Jurkat, Clone E6-1 (cell line): ENCODE data around the gene TJP3.
"Not testable (repeated sequence)": the region's sequence is repeated elsewhere in the genome, so short reads cannot be mapped to it uniquely, and the experiment has no call there.

Experiments
- DNase-seq: peaks from one replicate; pipeline ENCODE4 v3.0.0-alpha.2; 2011; ENCODE audit warnings: low read depth, low spot score
- H3K4me3 ChIP-seq: 2 replicates; pipeline ENCODE4 v1.5.1; 2011; ENCODE audit warnings: mild to moderate bottlenecking, low read length, control low read depth, moderate library complexity

The TJP3 gene

GRCh38 chr19:3732108-3732507, 23.9 kb downstream of the TJP3 start:
- H3K4me3 ChIP-seq = no peak overlapping the region
- no peak for DNase-seq

- no peak for DNase-seq
- H3K4me3 ChIP-seq = no peak overlapping the region
Observed at GRCh38 chr19:3733549-3734309, 25.5 kb downstream of the TJP3 start.

GRCh38 chr19:3734310-3734600, 26.1 kb downstream of the TJP3 start:
- no peak for DNase-seq
- no peak overlapping the region for H3K4me3 ChIP-seq

- H3K4me3 ChIP-seq = no peak overlapping the region
Observed at GRCh38 chr19:3736106-3736724, 28.0 kb downstream of the TJP3 start.

GRCh38 chr19:3737487-3738205, 29.5 kb downstream of the TJP3 start:
- DNase-seq = no peak
- H3K4me3 ChIP-seq = no peak overlapping the region

More at GRCh38 chr19:3736106-3736724, 28.0 kb downstream of the TJP3 start:
- no peak for DNase-seq

- DNase-seq = no peak
- no peak overlapping the region for H3K4me3 ChIP-seq
Observed at GRCh38 chr19:3738477-3739220, 30.5 kb downstream of the TJP3 start.

- DNase-seq = no peak
- no peak overlapping the region for H3K4me3 ChIP-seq
Observed at GRCh38 chr19:3740431-3740830, 32.2 kb downstream of the TJP3 start.

GRCh38 chr19:3743486-3743885, 35.3 kb downstream of the TJP3 start:
- DNase-seq = no peak
- H3K4me3 ChIP-seq = no peak overlapping the region

GRCh38 chr19:3745363-3746045, 37.3 kb downstream of the TJP3 start:
- DNase-seq = no peak
- H3K4me3 ChIP-seq = no peak overlapping the region

GRCh38 chr19:3746371-3747056, 38.3 kb downstream of the TJP3 start:
- no peak for DNase-seq
- H3K4me3 ChIP-seq = no peak overlapping the region

- no peak for DNase-seq
- H3K4me3 ChIP-seq = no peak overlapping the region
Observed at GRCh38 chr19:3748965-3749364, 40.8 kb downstream of the TJP3 start.

GRCh38 chr19:3750211-3750610, 42.0 kb downstream of the TJP3 start:
- no peak for DNase-seq
- H3K4me3 ChIP-seq = no peak overlapping the region

GRCh38 chr19:3751236-3751635, 43.1 kb downstream of the TJP3 start:
- H3K4me3 ChIP-seq = no peak overlapping the region
- DNase-seq = no peak

GRCh38 chr19:3752492-3752891, 44.3 kb downstream of the TJP3 start:
- no peak for DNase-seq
- no peak overlapping the region for H3K4me3 ChIP-seq

GRCh38 chr19:3753631-3754410, 45.6 kb downstream of the TJP3 start:
- H3K4me3 ChIP-seq = no peak overlapping the region
- no peak for DNase-seq

GRCh38 chr19:3757705-3758104, 49.5 kb downstream of the TJP3 start:
- not testable (repeated sequence) for DNase-seq, H3K4me3 ChIP-seq

- not testable (repeated sequence) for H3K4me3 ChIP-seq, DNase-seq
Observed at GRCh38 chr19:3758297-3758696, 50.1 kb downstream of the TJP3 start.
